ENCODE data around the gene MYCL. TPM values are rescaled to one million over a fixed set of nuclear protein-coding genes. Genes with fewer than 3 reads are reported as not detected.

MYCL gene
- total RNA-seq, 6 donors from 2014 or later: 4.3 to 8.2 (median 6.1) TPM

- H3K36me3 ChIP-seq: no peaks in the 10 kb centered on the region
- H3K4me1 ChIP-seq: no peaks in the 10 kb centered on the region
- no peak for TF ChIP-seq POLR2AphosphoS5 (IDR thresholded peaks at IDR 0.05)
- TF ChIP-seq CTCF (IDR thresholded peaks at IDR 0.05): no peak
- no peak for TF ChIP-seq EP300 (IDR thresholded peaks at IDR 0.05)
- no peak for TF ChIP-seq POLR2A (IDR thresholded peaks at IDR 0.05)
- no peak for ATAC-seq (ENCODE audit: low FRiP score in 2 of 2)
- H3K9me3 ChIP-seq: peaks cover 0 to 8% (median 6%) of the 10 kb centered on the region in 4 donors
- no peaks in the 10 kb centered on the region for H3K27me3 ChIP-seq
- no peak overlapping the region for H3K4me3 ChIP-seq
- no peak for DNase-seq
- 34 to 62% methylated on average over 3 of the region's 3 CpGs for WGBS, 2 donors
- H3K27ac ChIP-seq: no peak overlapping the region
Measured at GRCh38 chr1:39907528-39908453, 6.1 kb upstream of the MYCL start.

GRCh38 chr1:39905172-39905571 is 3.5 kb upstream of the MYCL start:
- Histone ChIP-seq H3K36me3 (no peaks in the 10 kb centered on the region), H3K4me3 (no peak overlapping the region), H3K9me3 (peaks cover 0 to 8% (median 6%) of the 10 kb centered on the region in 4 donors), H3K4me1 (peaks cover 18 to 26% (median 20%) of the 10 kb centered on the region in 4 donors), H3K27me3 (peaks cover 0 to 21% (median 7%) of the 10 kb centered on the region in 4 donors), H3K27ac (no peak overlapping the region)
- DNase-seq: no peak
- no peak for ATAC-seq (ENCODE audit: low FRiP score in 2 of 2)
- TF ChIP-seq EP300 (IDR thresholded peaks at IDR 0.05): no peak
- no peak for TF ChIP-seq POLR2A (IDR thresholded peaks at IDR 0.05)
- TF ChIP-seq CTCF (IDR thresholded peaks at IDR 0.05): no peak
- TF ChIP-seq POLR2AphosphoS5 (IDR thresholded peaks at IDR 0.05): no peak
- WGBS, 2 donors: 60 to 69% methylated on average over 4 of the region's 4 CpGs

- no peak for DNase-seq
- H3K27ac ChIP-seq: peak overlapping the region in 2 of 4 donors; percentile 75 to 81
- H3K36me3 ChIP-seq: no peaks in the 10 kb centered on the region
- peaks cover 18 to 33% (median 22%) of the 10 kb centered on the region in 4 donors for H3K4me1 ChIP-seq
- H3K4me3 ChIP-seq: peak overlapping the region; percentile 31 to 74 (median 68)
- no peak for ATAC-seq (ENCODE audit: low FRiP score in 2 of 2)
- WGBS, 2 donors: 9 to 15% methylated on average over 5 to 13 of the region's 13 CpGs
- H3K27me3 ChIP-seq: peaks cover 0 to 22% (median 7%) of the 10 kb centered on the region in 4 donors
- no peak for TF ChIP-seq POLR2A (IDR thresholded peaks at IDR 0.05)
- no peak for TF ChIP-seq POLR2AphosphoS5 (IDR thresholded peaks at IDR 0.05)
- TF ChIP-seq EP300 (IDR thresholded peaks at IDR 0.05): no peak
- no peak for TF ChIP-seq CTCF (IDR thresholded peaks at IDR 0.05)
- no peaks in the 10 kb centered on the region for H3K9me3 ChIP-seq
Measured at GRCh38 chr1:39902460-39902807, 717 bp upstream of the MYCL start.

- peak in 1 of 2 donors; percentile 47 for DNase-seq
- TF ChIP-seq POLR2A (IDR thresholded peaks at IDR 0.05) (no peak), CTCF (IDR thresholded peaks at IDR 0.05) (no peak)
- no peaks in the 10 kb centered on the region for H3K9me3 ChIP-seq
- H3K27me3 ChIP-seq: peaks cover 0 to 22% (median 7%) of the 10 kb centered on the region in 4 donors
- peak overlapping the region; percentile 24 to 81 (median 58) for H3K27ac ChIP-seq
- ATAC-seq (ENCODE audit: low FRiP score in 2 of 2): peak; percentile 31 to 42
- no peaks in the 10 kb centered on the region for H3K36me3 ChIP-seq
- peak overlapping the region; percentile 45 to 74 (median 68) for H3K4me3 ChIP-seq
- peaks cover 18 to 33% (median 22%) of the 10 kb centered on the region in 4 donors for H3K4me1 ChIP-seq
- 0% methylated on average over 15 of the region's 28 CpGs; no CpG with 5 or more reads in 1 of the 2 donors for WGBS, 2 donors
Measured at GRCh38 chr1:39901464-39901713, 328 bp downstream of the MYCL start.

Measured in upper lobe of left lung (tissue), 6 donors.